Endothelial cell of umbilical vein (primary cell): ENCODE results near the gene PLXNA4. TPM values are rescaled to one million over a fixed set of nuclear protein-coding genes. Genes with fewer than 3 reads are reported as not detected.

Experiments
- BruUV-seq: library from RNA; stranded (reverse); fragments of 400-500 nt; replicated peaks from 2 replicates; lab custom pipeline; 2021; lab: Mats Ljungman, UMichigan
- CTCF ChIA-PET: fragments of 300-600, 350-600 bp; sonication (Branson Sonifier 250); formaldehyde crosslinking; loops from one replicate; lab custom pipeline; 2021; ENCODE audit warnings: antibody characterized with exemption, inconsistent platforms; lab: Charles Lee
- POLR2A ChIA-PET: fragments of 300-600, 350-600 bp; sonication (Branson Sonifier 250); formaldehyde crosslinking; loops from one replicate; lab custom pipeline; 2021; ENCODE audit warnings: antibody characterized with exemption, inconsistent platforms; lab: Charles Lee
- DNase-seq: peaks from one replicate; pipeline ENCODE4 v3.0.0-alpha.2; 2011; ENCODE audit warnings: low read depth, low spot score
- FAIRE-seq: peaks from 2 replicates; lab custom pipeline; 2011; peaks lifted over from hg19 to GRCh38; lab: Jason Lieb, UNC
- H2AFZ ChIP-seq: 2 replicates; pipeline ENCODE4 v1.6.0; 2012; ENCODE audit warnings: low read depth, low read length, control low read depth, inconsistent platforms
- H3K27ac ChIP-seq: 2 replicates; pipeline ENCODE4 v1.5.1; 2011; ENCODE audit warnings: low read depth, mild to moderate bottlenecking, control low read depth, low read length, moderate library complexity; ENCODE audit not compliant: insufficient read depth
- H3K27me3 ChIP-seq, 2 experiments: 2 replicates each; pipeline versions ENCODE4 v1.6.0 to v1.6.1; 2011; ENCODE audit warnings: low read length in 2 of 2, mixed read lengths in 1 of 2; ENCODE audit not compliant: control insufficient read depth in 2 of 2, insufficient read depth in 2 of 2
- H3K36me3 ChIP-seq, 2 experiments: 2 replicates in 1 of 2; 3 replicates in 1 of 2; pipeline ENCODE4 v1.5.1; 2011; ENCODE audit warnings: low read length in 2 of 2, mild to moderate bottlenecking in 1 of 2, moderate library complexity in 1 of 2; ENCODE audit not compliant: control insufficient read depth in 2 of 2, insufficient read depth in 2 of 2; ENCODE audit errors: extremely low read depth in 1 of 2
- H3K4me1 ChIP-seq: 3 replicates; pipeline ENCODE4 v1.5.1; 2011; ENCODE audit warnings: mild to moderate bottlenecking, low read length; ENCODE audit not compliant: control insufficient read depth, insufficient read depth; ENCODE audit errors: extremely low read depth
- H3K4me2 ChIP-seq: 2 replicates; pipeline ENCODE4 v1.6.1; 2011; ENCODE audit warnings: low read length, control low read depth, mixed read lengths; ENCODE audit not compliant: insufficient read depth
- H3K4me3 ChIP-seq, 3 experiments: fragments of 200-600 bp in 1 of 3; sonication (generic), shearing (Covaris generic) in 1 of 3; replicated peaks in 1 of 3; 2 replicates each; pipeline ENCODE4 v1.5.1; 2011 to 2016; ENCODE audit warnings: control low read depth in 3 of 3, low read length in 3 of 3, mild to moderate bottlenecking in 2 of 3, inconsistent platforms in 1 of 3, low read depth in 1 of 3, moderate library complexity in 1 of 3; ENCODE audit not compliant: insufficient read depth in 1 of 3
- H3K79me2 ChIP-seq: 2 replicates; pipeline ENCODE4 v1.6.0; 2012; ENCODE audit warnings: low read length, inconsistent platforms; ENCODE audit not compliant: control insufficient read depth, insufficient read depth
- H3K9ac ChIP-seq: replicated peaks from 2 replicates; pipeline ENCODE3; 2011; ENCODE audit warnings: low read length, control low read depth; ENCODE audit not compliant: insufficient read depth; ENCODE audit errors: extremely low read depth
- H3K9me1 ChIP-seq: replicated peaks from 3 replicates; pipeline ENCODE4 v1.6.0; 2011; ENCODE audit warnings: mild to moderate bottlenecking, low read length; ENCODE audit not compliant: control insufficient read depth, insufficient read depth; ENCODE audit errors: extremely low read depth
- H3K9me3 ChIP-seq: replicated peaks from 2 replicates; pipeline ENCODE4 v1.5.1; 2012; ENCODE audit warnings: low read length, inconsistent platforms; ENCODE audit not compliant: control insufficient read depth, insufficient read depth
- H4K20me1 ChIP-seq: replicated peaks from 2 replicates; pipeline ENCODE3; 2011; ENCODE audit warnings: mild to moderate bottlenecking, low read length; ENCODE audit not compliant: control insufficient read depth, insufficient read depth; ENCODE audit errors: extremely low read depth
- CTCF ChIP-seq, 2 donors: IDR thresholded peaks; 1 replicate in 1 of 2; 2 replicates in 1 of 2; pipeline ENCODE4 v1.5.1; 2011; ENCODE audit warnings: low read length in 2 of 2, mild to moderate bottlenecking in 2 of 2, moderate library complexity in 2 of 2, control low read depth in 1 of 2, inconsistent platforms in 1 of 2, low read depth in 1 of 2; ENCODE audit not compliant: insufficient read depth in 1 of 2; ENCODE audit errors: extremely low read depth in 1 of 2
- EZH2 ChIP-seq: IDR thresholded peaks from 2 replicates; pipeline ENCODE4 v1.6.1; 2012; ENCODE audit warnings: borderline replicate concordance, low read depth, mild to moderate bottlenecking, moderate library complexity, low read length, inconsistent platforms; ENCODE audit not compliant: severe bottlenecking
- FOS ChIP-seq: IDR thresholded peaks from 2 replicates; pipeline ENCODE4 v1.6.1; 2011; ENCODE audit warnings: mild to moderate bottlenecking, low read length, moderate library complexity, borderline replicate concordance; ENCODE audit not compliant: insufficient read depth
- GATA2 ChIP-seq: IDR thresholded peaks from 2 replicates; pipeline ENCODE4 v1.7.0; 2011; ENCODE audit warnings: low read depth, mild to moderate bottlenecking, moderate library complexity, mixed read lengths, low read length; ENCODE audit not compliant: insufficient read length, insufficient read depth
- JUN ChIP-seq: IDR thresholded peaks from 2 replicates; pipeline ENCODE4 v1.6.1; 2011; ENCODE audit warnings: borderline replicate concordance, low read depth; ENCODE audit not compliant: insufficient read length, insufficient read depth
- MAX ChIP-seq: IDR thresholded peaks from 2 replicates; pipeline ENCODE4 v1.6.1; 2011; ENCODE audit not compliant: insufficient read depth, insufficient read length
- MYC ChIP-seq: IDR thresholded peaks from one replicate; pipeline ENCODE4 v1.6.1; 2011; ENCODE audit warnings: mild to moderate bottlenecking, low read depth, low read length
- POLR2A ChIP-seq: IDR thresholded peaks from 2 replicates; pipeline ENCODE4 v1.6.1; 2012; ENCODE audit warnings: low read depth, mild to moderate bottlenecking, control low read depth, low read length
- POLR2AphosphoS5 ChIP-seq: IDR thresholded peaks from 2 replicates; pipeline ENCODE4 v1.6.1; 2012; ENCODE audit warnings: low read depth, mild to moderate bottlenecking, control low read depth, low read length, moderate library complexity; ENCODE audit not compliant: insufficient read depth
- dilution Hi-C: fragments of 300-500 bp; cut with MboI; formaldehyde crosslinking; loops from one replicate; pipeline ENCODE4 v1.15.0; 2019; ENCODE audit warnings: low sequenced_read_pairs; ENCODE audit not compliant: extremely low pct_ligation_motif_present
- intact Hi-C: fragments of 100-400 bp; cut with micrococcal nuclease; formaldehyde crosslinking; loops from one replicate; pipeline ENCODE4 v1.10.0; 2022
- polyA plus RNA-seq, 4 experiments: library from polyadenylated mRNA; depleted of rRNA in 3 of 4; stranded (reverse) in 3 of 4; unstranded in 1 of 4; fragments of >200 nt; gene quantifications; 2 replicates each; pipeline versions ENCODE4 v1.2.1 to v1.2.3, GENCODE V29; 2011 to 2012; ENCODE audit warnings: missing spikeins in 1 of 4
- total RNA-seq: library from RNA; stranded (reverse); gene quantifications from 2 replicates; pipeline ENCODE4 v1.2.3, GENCODE V29; 2021

PLXNA4 gene
- total and polyA plus RNA-seq, 2 donors (not counting 3 experiments of a cell fraction or from before 2014, with no cell fraction given) = 12.1 to 20.4 TPM

GRCh38 chr7:132187391-132187790 lies 388.9 kb downstream of the PLXNA4 start:
- dilution Hi-C loops = no loop called here
- CTCF ChIA-PET = no interaction called here
- BruUV-seq = no TSS peak
- POLR2A ChIA-PET = no interaction called here
- H3K27me3 ChIP-seq = no peaks in the 10 kb centered on the region
- no peaks in the 10 kb centered on the region for H3K9me1 ChIP-seq
- FAIRE-seq = no peak
- H3K27ac ChIP-seq = no peak overlapping the region
- DNase-seq = no peak
- no peak overlapping the region for H2AFZ ChIP-seq
- intact Hi-C loops = no loop called here
- H3K9me3 ChIP-seq = peaks cover 2% of the 10 kb centered on the region
- no peak overlapping the region for H3K4me3 ChIP-seq
- TF ChIP-seq MYC (no peak), POLR2A (no peak), GATA2 (no peak), FOS (no peak), POLR2AphosphoS5 (no peak), EZH2 (no peak), JUN (no peak), MAX (no peak)
- H3K9ac ChIP-seq = no peak overlapping the region
- H3K36me3 ChIP-seq = peaks cover 0 to 5% of the 10 kb centered on the region in 2 experiments
- no peaks in the 10 kb centered on the region for H3K4me1 ChIP-seq
- no peak overlapping the region for H3K4me2 ChIP-seq
- H3K79me2 ChIP-seq = no peaks in the 10 kb centered on the region
- no peaks in the 10 kb centered on the region for H4K20me1 ChIP-seq

- H3K4me3 ChIP-seq = no peak overlapping the region
- H3K4me2 ChIP-seq = no peak overlapping the region
- H3K27me3 ChIP-seq = no peaks in the 10 kb centered on the region
- no peak overlapping the region for H2AFZ ChIP-seq
- no peaks in the 10 kb centered on the region for H3K4me1 ChIP-seq
- peaks cover 2% of the 10 kb centered on the region for H3K9me3 ChIP-seq
- intact Hi-C loops (no loop called here), dilution Hi-C loops (no loop called here)
- ChIA-PET CTCF (interaction anchor here (2.0 kb wide), 1 partner anchor 21 kb away, joined by 4 read pairs; no protein-coding TSS in a partner anchor), POLR2A (no interaction called here)
- no peak overlapping the region for H3K27ac ChIP-seq
- no peak overlapping the region for H3K9ac ChIP-seq
- DNase-seq = no peak
- no peak for FAIRE-seq
- peaks cover 0 to 16% of the 10 kb centered on the region in 2 experiments for H3K36me3 ChIP-seq
- no TSS peak for BruUV-seq
- TF ChIP-seq EZH2 (no peak), MAX (no peak), MYC (no peak), POLR2AphosphoS5 (no peak), FOS (no peak), CTCF (IDR thresholded peaks at IDR 0.05; ENCODE audit: extremely low read depth in 1 of 2, insufficient read depth in 1 of 2, low read depth in 1 of 2, low read length in 2 of 2) (no peak), POLR2A (no peak), GATA2 (no peak), JUN (no peak)
- no peaks in the 10 kb centered on the region for H4K20me1 ChIP-seq
- H3K9me1 ChIP-seq = no peaks in the 10 kb centered on the region
- H3K79me2 ChIP-seq = no peaks in the 10 kb centered on the region
Observed at GRCh38 chr7:132185150-132185549, 391.1 kb downstream of the PLXNA4 start.
